Measurements from ENCODE around the gene CYYR1. TPM values are rescaled to one million over a fixed set of nuclear protein-coding genes. Genes with fewer than 3 reads are reported as not detected.
A peak's percentile ranks its signal among the peaks of the same experiment; 100 is the strongest.

The CYYR1 gene
- polyA plus RNA-seq (ENCODE audit: insufficient read length in 3 of 3), result 10 to 100 TPM; 52.5 to 57.7 (median 56.0) TPM
- long read RNA-seq, donor 1, transcript CYYR1-201 (4 exons, 3,101 nt), result major isoform, 15 of 39 reads
- long read RNA-seq, donor 1, partial matches to known transcripts, result 17 of 39 reads
- long read RNA-seq, donor 1, other reads (novel, unspliced or antisense), result 7 of 39 reads
- long read RNA-seq, donor 2, transcript CYYR1-201 (4 exons, 3,101 nt), result major isoform, 9 of 26 reads
- long read RNA-seq, donor 2, partial matches to known transcripts, result 10 of 26 reads
- long read RNA-seq, donor 2, other reads (novel, unspliced or antisense), result 7 of 26 reads
- long read RNA-seq, donor 3, transcript CYYR1-201 (4 exons, 3,101 nt), result major isoform, 25 of 78 reads
- long read RNA-seq, donor 3, partial matches to known transcripts, result 41 of 78 reads
- long read RNA-seq, donor 3, other reads (novel, unspliced or antisense), result 11 of 78 reads
- long read RNA-seq, donor 4, transcript CYYR1-201 (4 exons, 3,101 nt), result major isoform, 11 of 41 reads
- long read RNA-seq, donor 4, partial matches to known transcripts, result 25 of 41 reads
- long read RNA-seq, donor 4, other reads (novel, unspliced or antisense), result 5 of 41 reads
- long read RNA-seq, donor 5, transcript CYYR1-201 (4 exons, 3,101 nt), result major isoform, 27 of 95 reads
- long read RNA-seq, donor 5, partial matches to known transcripts, result 33 of 95 reads
- long read RNA-seq, donor 5, other reads (novel, unspliced or antisense), result 33 of 95 reads
- long read RNA-seq, donor 6, transcript CYYR1-201 (4 exons, 3,101 nt), result major isoform, 10 of 52 reads
- long read RNA-seq, donor 6, partial matches to known transcripts, result 28 of 52 reads
- long read RNA-seq, donor 6, other reads (novel, unspliced or antisense), result 14 of 52 reads
- long read RNA-seq, donor 7, transcript CYYR1-201 (4 exons, 3,101 nt), result major isoform, 10 of 38 reads
- long read RNA-seq, donor 7, partial matches to known transcripts, result 19 of 38 reads
- long read RNA-seq, donor 7, other reads (novel, unspliced or antisense), result 8 of 38 reads
- long read RNA-seq, donor 8, transcript CYYR1-201 (4 exons, 3,101 nt), result major isoform, 23 of 56 reads
- long read RNA-seq, donor 8, partial matches to known transcripts, result 12 of 56 reads
- long read RNA-seq, donor 8, other reads (novel, unspliced or antisense), result 19 of 56 reads
- long read RNA-seq, donor 9, transcript CYYR1-201 (4 exons, 3,101 nt), result major isoform, 15 of 60 reads
- long read RNA-seq, donor 9, partial matches to known transcripts, result 36 of 60 reads
- long read RNA-seq, donor 9, other reads (novel, unspliced or antisense), result 8 of 60 reads
- long read RNA-seq, donor 10, transcript CYYR1-201 (4 exons, 3,101 nt), result major isoform, 14 of 50 reads
- long read RNA-seq, donor 10, partial matches to known transcripts, result 30 of 50 reads
- long read RNA-seq, donor 10, other reads (novel, unspliced or antisense), result 5 of 50 reads
- long read RNA-seq, donor 11, transcript CYYR1-201 (4 exons, 3,101 nt), result major isoform, 16 of 58 reads
- long read RNA-seq, donor 11, partial matches to known transcripts, result 21 of 58 reads
- long read RNA-seq, donor 11, other reads (novel, unspliced or antisense), result 21 of 58 reads
- long read RNA-seq, donor 12, partial matches to known transcripts, result 0 of 5 reads
- long read RNA-seq, donor 12, other reads (novel, unspliced or antisense), result 0 of 5 reads
- long read RNA-seq, donor 13, transcript CYYR1-201 (4 exons, 3,101 nt), result major isoform, 38 of 88 reads
- long read RNA-seq, donor 13, partial matches to known transcripts, result 31 of 88 reads
- long read RNA-seq, donor 13, other reads (novel, unspliced or antisense), result 19 of 88 reads
- long read RNA-seq, donor 14, transcript CYYR1-201 (4 exons, 3,101 nt), result major isoform, 16 of 41 reads
- long read RNA-seq, donor 14, partial matches to known transcripts, result 18 of 41 reads
- long read RNA-seq, donor 14, other reads (novel, unspliced or antisense), result 7 of 41 reads
- long read RNA-seq, donor 15, transcript CYYR1-201 (4 exons, 3,101 nt), result major isoform, 8 of 24 reads
- long read RNA-seq, donor 15, partial matches to known transcripts, result 16 of 24 reads
- long read RNA-seq, donor 15, other reads (novel, unspliced or antisense), result 0 of 24 reads
- long read RNA-seq, donor 16, transcript CYYR1-201 (4 exons, 3,101 nt), result major isoform, 29 of 161 reads
- long read RNA-seq, donor 16, partial matches to known transcripts, result 131 of 161 reads
- long read RNA-seq, donor 16, other reads (novel, unspliced or antisense), result 0 of 161 reads

DNA sequence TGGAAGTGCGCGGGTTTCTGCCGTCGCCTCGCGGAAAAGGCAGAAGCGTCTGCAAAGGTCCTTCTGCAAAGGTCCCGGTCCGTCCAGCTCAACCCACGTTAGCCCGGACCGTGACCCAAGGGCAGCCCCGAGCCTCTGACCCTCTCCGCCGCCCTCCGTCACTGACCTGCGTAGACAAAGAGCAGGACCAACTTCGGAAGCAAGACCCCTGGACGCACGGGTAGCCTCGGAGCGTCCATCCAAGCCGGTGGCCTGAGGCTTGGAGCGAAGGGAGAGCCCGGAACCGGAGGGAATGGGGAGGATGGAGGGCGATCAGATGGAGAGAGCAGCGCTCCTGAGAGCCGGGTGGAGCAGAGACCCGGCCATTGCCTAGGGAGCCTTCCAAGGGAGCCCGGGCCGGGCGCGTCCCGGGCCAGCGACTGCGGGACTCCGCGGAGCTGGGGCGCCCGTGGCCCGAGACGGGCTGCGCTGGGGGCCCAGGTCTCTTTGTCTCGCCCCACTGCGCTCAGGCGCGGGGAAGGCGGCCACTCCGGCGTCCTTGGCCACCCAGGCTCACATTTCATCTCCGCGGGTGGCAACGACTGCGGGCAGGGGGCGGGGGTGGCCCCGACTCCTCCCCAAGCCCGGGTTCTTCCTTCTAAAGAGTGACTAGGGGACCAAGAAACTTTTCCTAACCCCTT is at the start of gene CYYR1:
TSS of gene CYYR1 (minus strand) at position 585 of the 680 bp plus-strand sequence. CDS start at position 239, 346 bp downstream.
- peak in 10 of 11 donors; percentile 55 to 78 (median 63) for DNase-seq (ENCODE audit: extremely low read depth in 1 of 11, low read depth in 9 of 11, low spot score in 4 of 11)

DNA sequence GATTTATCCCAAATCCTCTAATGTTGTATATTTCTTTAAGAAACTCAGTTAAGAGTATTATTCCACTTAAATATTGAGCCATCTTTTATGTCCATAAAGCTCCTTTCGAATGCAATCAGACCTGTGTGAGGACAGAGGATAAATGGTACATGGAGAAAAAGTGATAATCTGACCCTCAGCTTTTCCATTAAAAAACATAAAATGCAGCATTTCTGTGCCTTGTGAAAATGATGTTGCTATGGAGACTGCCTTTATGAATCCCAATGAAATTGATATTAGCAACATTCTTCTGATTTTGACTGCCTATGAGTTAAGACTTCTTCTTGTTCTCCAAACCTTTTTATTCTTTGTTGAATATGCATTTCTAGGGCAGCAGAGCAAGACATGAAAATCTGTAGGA is 44.1 kb upstream of the CYYR1 start:
- DNase-seq (ENCODE audit: extremely low read depth in 1 of 11, low read depth in 9 of 11, low spot score in 4 of 11), result no peak

DNA sequence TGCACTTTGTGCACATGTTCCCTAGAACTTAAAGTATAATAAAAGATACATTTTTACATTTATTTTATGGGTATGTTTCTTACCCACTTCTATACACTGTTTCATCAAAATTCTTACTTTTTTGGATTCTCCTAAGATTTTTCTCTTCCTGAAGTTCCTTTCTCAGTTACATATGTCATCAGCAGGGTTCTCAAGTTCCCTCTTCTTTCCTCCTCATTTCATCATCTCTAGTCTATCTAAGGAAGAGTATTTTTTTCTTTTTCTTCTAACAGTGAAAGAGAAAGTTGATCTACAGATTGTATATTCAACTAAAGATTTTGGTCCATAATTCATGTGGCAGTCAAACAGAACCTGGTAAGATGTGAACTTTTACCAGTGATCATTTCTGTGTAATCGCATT is 41.2 kb upstream of the CYYR1 start:
- no peak for DNase-seq (ENCODE audit: extremely low read depth in 1 of 11, low read depth in 9 of 11, low spot score in 4 of 11)

DNA sequence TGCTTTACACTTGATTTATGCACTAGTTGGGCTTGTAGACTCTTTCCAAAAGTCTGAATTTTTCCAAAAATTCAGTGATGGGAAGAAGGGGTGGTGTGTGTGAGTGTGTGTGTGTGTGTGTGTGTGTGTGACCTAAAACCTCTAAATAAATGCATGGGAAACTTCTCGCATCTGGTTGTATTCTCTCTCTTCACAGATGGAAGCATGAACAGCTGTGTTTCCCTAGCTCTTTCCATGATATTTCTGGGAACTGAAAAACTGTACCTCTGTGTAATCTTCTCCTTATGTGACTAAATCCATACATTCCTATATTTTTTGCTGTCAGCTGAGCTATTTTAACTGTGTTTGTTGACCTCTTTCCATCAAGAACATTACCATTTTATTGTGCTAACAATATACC is 26.2 kb upstream of the CYYR1 start:
- no peak for DNase-seq (ENCODE audit: extremely low read depth in 1 of 11, low read depth in 9 of 11, low spot score in 4 of 11)

DNA sequence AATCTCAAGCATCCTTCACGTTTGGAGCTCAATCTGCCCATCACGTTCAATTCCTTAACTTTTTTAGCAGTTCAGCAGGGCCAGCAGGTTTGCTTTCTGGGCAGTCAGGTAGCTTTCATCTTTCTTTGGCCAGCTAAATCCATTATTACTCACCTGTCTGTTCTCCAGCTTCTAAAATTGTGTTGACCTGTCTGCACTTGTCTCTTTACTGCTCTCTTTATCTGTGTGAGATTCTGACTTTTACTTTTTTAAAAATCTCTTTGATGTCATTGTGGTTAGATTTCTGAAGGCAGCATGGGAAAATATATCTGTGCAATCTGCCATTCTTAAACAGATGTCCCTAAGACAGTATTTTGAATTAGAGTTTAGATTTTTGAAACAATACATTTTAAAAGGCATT is 24.9 kb upstream of the CYYR1 start:
- no peak for DNase-seq (ENCODE audit: extremely low read depth in 1 of 11, low read depth in 9 of 11, low spot score in 4 of 11)

DNA sequence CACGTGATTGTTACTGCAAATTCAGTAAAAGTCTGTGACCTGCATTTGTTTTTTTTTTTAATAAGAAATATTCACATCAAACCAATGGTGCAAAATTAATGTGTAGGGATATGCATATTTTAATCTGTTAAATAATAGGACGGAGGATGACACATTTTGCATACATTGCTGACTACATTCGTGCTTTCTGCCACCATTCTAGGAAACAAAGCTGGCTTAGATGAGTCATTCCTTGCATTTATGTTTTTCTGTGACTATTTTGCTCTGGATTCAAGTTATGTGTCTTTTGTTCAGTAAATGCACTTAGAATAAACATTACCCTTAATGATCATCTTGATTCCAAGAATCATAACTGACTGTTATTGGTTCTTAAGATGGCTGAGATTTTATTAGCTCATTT is 23.9 kb upstream of the CYYR1 start:
- no peak for DNase-seq (ENCODE audit: extremely low read depth in 1 of 11, low read depth in 9 of 11, low spot score in 4 of 11)

DNA sequence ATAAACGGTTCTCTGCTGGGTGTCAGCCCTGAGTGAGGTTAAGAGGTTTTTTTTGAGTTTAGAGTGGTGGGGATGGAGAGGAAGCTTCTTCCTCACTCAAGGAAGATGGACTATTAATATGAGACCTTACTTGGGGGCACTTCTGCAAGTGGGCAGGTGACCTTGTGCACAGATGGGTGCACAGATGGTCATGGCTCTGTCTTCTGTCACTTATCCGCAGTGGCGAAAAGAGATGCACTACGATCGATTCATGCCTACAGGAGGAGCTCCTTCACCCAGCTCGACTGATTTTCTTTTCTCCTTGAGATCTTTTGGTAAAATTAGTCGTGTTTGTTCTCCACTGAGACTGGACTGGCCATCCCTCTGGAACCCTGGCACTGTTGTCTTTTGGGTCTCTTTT is 22.9 kb upstream of the CYYR1 start:
- DNase-seq (ENCODE audit: extremely low read depth in 1 of 11, low read depth in 9 of 11, low spot score in 4 of 11), result no peak

- no peak for DNase-seq (ENCODE audit: extremely low read depth in 1 of 11, low read depth in 9 of 11, low spot score in 4 of 11)
Observed at GRCh38 chr21:26593800-26594199, 20.7 kb upstream of the CYYR1 start.

GRCh38 chr21:26591543-26591942 is 18.5 kb upstream of the CYYR1 start:
- DNase-seq (ENCODE audit: extremely low read depth in 1 of 11, low read depth in 9 of 11, low spot score in 4 of 11), result no peak

DNA sequence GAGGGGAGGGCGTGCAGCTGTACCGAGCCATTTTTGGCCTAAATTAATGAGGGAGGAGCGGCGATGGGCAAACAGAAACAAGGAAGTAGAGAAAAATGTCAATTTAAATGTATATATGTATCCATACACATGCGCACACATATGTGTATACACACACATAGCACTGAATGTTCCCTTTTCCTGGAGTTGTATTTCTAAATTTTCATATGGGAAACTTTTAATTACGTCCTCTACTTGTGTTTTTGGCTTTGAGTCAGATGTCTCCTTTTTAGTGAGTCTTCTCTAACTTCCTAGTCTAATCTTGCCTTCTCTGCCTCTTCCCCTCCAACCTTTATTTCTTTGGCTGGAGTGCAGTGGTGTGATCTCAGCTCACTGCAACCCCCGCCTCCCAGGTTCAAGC is 15.4 kb upstream of the CYYR1 start:
- DNase-seq (ENCODE audit: extremely low read depth in 1 of 11, low read depth in 9 of 11, low spot score in 4 of 11), result no peak

DNA sequence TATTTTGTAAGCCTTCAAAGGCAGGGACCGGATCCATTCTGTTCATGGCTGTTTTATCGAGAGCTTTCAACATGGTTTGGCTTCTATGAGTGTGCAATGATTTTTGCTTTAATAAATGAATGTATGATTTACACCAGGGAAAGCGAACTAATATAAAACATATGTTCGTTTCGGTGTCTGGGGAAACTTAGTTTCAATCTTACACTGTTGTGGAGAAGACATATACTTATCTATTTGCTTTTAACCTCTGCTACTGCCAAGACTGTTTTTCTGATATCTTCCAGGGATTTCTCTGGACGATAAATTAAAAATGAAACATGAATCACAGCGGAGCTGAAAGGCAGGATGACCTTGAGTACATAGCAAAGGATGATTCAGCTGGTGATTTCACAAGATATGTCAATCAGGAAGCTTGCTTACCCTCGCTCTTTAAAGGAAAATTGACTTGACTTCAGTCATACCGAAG is 14.7 kb upstream of the CYYR1 start:
- DNase-seq (ENCODE audit: extremely low read depth in 1 of 11, low read depth in 9 of 11, low spot score in 4 of 11), result peak in 1 of 11 donors; percentile 16

DNA sequence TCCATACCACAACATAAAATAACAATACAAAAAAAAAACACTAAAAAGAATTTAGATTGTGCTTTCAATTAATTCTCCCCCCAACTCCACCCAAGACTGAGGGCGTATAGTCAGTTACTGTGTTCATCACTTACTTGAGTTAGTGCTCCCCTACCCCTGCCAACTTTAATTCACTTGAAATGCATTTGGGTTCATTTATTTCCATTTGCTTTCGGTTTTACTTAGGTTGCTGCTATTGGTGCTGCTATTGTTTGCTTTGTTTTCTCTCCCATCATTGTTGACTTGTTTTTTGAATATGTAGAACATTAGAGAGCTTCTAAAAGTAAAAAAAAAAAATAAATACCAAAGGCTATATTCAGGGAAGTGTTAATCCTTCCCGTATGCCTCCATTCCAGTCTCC is 10.7 kb upstream of the CYYR1 start:
- no peak for DNase-seq (ENCODE audit: extremely low read depth in 1 of 11, low read depth in 9 of 11, low spot score in 4 of 11)

- no peak for DNase-seq (ENCODE audit: extremely low read depth in 1 of 11, low read depth in 9 of 11, low spot score in 4 of 11)
Observed at GRCh38 chr21:26581818-26582217, 8.7 kb upstream of the CYYR1 start.

GRCh38 chr21:26572076-26572701 is 897 bp downstream of the CYYR1 start:
- DNase-seq (ENCODE audit: extremely low read depth in 1 of 11, low read depth in 9 of 11, low spot score in 4 of 11), result peak in 8 of 11 donors; percentile 21 to 65 (median 37)

GRCh38 chr21:26570203-26570602 is 2.9 kb downstream of the CYYR1 start:
- DNase-seq (ENCODE audit: extremely low read depth in 1 of 11, low read depth in 9 of 11, low spot score in 4 of 11), result no peak

DNA sequence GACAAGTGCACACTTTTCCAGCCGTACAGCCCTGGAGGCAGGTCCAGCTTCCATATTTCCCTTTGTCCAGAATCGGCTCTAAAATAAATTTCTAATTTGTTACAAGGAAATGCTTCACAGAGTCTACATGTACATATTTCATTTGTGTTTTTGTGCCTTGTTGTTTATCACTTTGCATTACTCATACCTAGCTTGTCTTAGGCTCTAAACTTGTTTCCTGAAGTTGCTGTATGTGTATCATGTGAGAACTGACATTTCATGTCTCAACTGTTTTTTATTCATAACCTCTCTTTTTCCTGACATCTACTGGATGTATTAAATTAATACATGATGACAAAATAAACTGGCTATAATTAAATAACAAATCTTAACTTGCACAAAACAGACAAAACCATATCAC is 7.5 kb downstream of the CYYR1 start:
- no peak for DNase-seq (ENCODE audit: extremely low read depth in 1 of 11, low read depth in 9 of 11, low spot score in 4 of 11)
